ENCODE results near the gene MYOCOS.

DNA sequence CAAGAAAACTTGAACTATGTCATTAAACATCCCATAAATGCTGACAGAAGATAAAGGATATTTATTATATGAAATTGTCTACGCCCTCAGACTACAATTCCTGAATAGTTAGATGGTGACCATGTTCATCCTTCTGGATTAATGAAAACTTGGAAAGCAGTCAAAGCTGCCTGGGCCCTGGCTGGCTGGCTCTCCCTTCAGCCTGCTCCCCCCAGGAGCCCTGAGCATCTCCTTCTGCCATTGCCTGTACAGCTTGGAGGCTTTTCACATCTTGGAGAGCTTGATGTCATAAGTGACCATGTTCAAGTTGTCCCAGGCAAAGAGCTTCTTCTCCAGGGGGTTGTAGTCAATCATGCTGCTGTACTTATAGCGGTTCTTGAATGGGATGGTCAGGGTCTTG, 13.6 kb downstream of the MYOCOS start:
- TF ChIP-seq, protein P1, sequence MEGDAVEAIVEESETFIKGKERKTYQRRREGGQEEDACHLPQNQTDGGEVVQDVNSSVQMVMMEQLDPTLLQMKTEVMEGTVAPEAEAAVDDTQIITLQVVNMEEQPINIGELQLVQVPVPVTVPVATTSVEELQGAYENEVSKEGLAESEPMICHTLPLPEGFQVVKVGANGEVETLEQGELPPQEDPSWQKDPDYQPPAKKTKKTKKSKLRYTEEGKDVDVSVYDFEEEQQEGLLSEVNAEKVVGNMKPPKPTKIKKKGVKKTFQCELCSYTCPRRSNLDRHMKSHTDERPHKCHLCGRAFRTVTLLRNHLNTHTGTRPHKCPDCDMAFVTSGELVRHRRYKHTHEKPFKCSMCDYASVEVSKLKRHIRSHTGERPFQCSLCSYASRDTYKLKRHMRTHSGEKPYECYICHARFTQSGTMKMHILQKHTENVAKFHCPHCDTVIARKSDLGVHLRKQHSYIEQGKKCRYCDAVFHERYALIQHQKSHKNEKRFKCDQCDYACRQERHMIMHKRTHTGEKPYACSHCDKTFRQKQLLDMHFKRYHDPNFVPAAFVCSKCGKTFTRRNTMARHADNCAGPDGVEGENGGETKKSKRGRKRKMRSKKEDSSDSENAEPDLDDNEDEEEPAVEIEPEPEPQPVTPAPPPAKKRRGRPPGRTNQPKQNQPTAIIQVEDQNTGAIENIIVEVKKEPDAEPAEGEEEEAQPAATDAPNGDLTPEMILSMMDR (IDR thresholded peaks at IDR 0.05; ENCODE audit: low read depth, low read length, poor library complexity, severe bottlenecking), result no peak
- no peak for TF ChIP-seq EZH2phosphoT487 (IDR thresholded peaks at IDR 0.05; ENCODE audit: borderline replicate concordance, low read length)
